ENCODE results near the gene C2CD4D.

GRCh38 chr1:151881479-151881878, 41.9 kb upstream of the C2CD4D start:
- TF ChIP-seq CTCF (conservative IDR thresholded peaks at IDR 0.05 in 1 of 2, IDR thresholded peaks at IDR 0.05 in 1 of 2; ENCODE audit: low read depth in 1 of 2, low read length in 2 of 2), result no peak
- TF ChIP-seq EZH2 (IDR thresholded peaks at IDR 0.05; ENCODE audit: low read length, missing control alignments), result no peak
